HG03378 (cell line): Measurements from ENCODE around the gene LIPM.
A peak's percentile ranks its signal among the peaks of the same experiment; 100 is the strongest.

Experiments used
- ATAC-seq: cut with Tn5 transposase; IDR thresholded peaks from one replicate; pipeline ENCODE4 v1.9.1; 2021; ENCODE audit warnings: mild to moderate bottlenecking, moderate library complexity; ENCODE audit not compliant: unreplicated experiment

Gene LIPM

DNA sequence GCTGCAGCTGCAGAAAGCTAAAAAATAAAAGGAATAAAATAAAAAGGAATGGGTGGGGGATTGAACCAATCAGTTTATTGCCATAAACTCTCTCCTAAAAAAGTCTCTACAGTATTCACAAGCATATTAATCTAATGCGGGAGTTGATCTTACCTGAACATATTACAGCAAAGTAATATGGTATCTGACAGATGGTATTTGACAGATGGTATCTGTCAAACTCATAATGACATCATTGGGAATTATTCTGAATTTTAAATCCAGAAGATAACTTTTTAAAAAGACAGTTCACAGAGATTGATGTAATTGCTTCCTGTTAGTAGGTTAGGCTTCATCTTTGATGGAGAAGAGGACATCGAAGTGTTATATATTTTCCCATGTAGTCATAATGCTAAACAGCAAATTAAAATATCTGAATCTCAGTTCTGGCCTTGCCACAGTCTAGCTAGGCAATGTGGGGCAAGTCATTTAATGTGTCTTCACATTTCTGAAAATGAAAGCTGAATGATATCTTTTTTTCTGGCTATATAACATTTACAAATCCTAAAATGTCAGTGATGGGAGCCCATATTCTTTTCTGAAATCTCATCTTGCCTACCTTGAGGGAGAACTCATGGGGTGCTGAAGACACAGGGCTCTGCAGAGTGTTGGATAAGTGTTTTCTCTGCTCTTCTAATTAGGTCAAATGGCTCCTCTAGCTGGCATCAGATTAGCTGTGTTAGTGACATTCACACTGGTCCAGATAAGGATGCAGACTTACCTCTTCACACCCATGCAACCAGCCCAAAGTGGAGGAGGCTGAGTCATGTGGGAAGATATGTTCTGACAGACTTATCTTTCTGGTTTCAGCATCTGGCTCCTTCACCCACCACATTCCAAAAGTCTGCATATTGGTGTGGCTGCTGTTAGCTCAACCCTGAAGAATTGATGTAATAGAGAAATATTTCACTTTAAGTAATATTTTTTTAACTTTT is 2.1 kb upstream of the LIPM start:
- no peak for ATAC-seq

GRCh38 chr10:88803641-88804040 is 1.1 kb downstream of the LIPM start:
- no peak for ATAC-seq

GRCh38 chr10:88804083-88804812 is 1.7 kb downstream of the LIPM start:
- ATAC-seq = no peak

DNA sequence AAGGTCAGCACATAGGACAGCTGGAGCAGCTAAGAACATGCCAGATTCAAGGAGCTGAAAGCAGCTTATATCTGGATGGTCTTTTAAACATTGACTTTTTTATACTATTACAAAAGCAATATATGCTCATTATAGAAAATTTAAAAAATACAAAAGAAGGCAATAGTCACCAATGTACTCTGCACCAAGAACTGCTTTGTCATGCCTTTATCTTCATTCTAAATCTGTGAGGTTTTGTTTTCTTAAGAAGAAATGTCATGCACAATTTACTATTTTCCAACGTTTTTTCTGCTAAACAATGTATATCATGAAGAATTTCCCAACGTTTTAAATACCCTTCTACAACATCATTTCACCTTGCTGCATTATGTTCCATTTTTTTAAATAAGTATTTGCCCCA is 2.8 kb downstream of the LIPM start:
- no peak for ATAC-seq

DNA sequence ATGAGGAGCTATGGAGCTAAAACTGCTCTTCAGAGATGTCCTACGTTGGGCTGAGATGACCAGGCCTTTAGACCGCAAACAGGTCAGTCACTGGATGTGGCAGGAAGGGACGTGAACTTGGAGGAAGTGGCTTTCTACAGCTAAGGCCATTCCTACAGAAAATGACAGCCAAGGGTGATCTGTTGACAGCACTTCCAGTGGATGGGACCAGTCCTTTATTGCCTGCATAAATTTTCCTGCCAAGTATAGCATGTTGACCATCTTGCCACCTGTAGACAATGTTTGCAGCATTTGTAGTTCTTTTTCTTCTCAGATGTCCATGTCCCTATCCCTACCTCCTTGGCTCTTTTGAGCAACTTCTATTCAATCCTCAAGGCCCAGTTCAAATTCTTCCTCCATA is 3.4 kb downstream of the LIPM start:
- no peak for ATAC-seq

GRCh38 chr10:88809621-88810020 is 7.1 kb downstream of the LIPM start:
- ATAC-seq = no peak

DNA sequence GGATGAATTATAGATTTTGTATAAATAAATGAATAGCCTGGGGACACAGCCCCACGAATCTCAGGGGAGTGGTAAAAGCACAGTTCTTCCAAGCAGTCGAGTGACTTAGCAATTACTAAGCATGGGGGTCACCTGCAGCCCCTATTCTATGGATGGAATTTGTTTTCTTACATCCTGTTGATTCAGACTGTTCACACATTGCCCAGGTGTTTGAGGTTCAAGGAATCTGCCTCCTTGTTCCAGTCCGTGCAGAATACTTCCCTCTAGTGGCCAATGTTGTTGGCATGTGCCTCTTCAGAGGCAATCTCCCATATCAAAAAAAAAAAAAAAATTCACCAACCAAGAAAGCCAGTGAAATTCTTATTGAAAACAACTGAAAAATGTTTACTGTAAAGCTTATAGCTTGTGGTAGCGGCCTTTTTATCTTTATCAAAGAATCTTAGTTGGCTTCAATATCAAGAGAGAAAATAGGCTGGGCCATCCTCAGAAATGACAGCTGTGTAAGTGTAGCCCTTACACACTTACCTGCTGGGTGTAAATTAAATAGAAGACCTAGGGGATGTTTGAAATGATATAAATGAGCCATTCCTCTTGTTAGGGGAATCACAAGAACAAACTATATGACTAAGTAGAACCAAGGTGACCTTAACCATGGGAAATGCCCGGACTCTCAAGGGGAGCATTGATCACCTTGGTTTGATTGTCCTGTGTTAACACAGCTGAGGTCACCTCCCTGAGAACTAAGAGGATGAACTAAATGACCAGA is 7.8 kb downstream of the LIPM start:
- no peak for ATAC-seq

DNA sequence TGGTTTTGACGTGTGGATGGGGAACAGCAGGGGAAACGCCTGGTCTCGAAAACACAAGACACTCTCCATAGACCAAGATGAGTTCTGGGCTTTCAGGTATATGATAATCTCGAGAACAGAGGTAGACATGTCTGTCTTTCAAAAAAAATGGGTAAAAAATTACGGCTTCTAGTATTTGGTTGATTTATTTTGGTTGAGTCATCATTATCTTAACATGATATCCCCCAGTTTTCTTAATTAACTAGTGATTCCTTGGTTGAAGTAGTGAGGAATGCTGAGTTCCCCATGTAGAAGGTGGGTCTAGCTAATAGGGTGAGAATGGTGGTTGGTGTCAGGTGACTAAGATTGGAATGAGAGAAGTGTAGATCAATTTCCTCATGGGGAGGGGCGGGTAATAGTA is 10.7 kb downstream of the LIPM start:
- ATAC-seq = no peak

DNA sequence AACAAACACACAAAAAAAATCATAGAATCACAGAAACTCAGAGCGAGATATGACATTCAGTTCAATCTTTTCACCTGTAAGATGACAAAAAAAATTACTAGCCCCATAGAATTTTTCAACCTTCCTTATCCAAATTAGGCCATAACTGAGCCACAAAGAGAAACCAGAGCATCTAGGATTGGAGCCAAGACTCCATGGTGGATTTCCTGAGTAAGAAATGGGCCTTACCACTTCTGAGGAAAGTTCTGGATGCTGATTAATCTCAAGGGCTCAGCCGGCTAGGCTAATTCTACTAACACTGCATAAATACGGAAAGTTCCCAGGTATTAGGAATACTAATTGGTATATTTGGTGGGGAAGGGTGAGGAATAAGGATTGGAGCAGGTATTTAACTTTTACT is 16.8 kb downstream of the LIPM start:
- ATAC-seq = no peak

DNA sequence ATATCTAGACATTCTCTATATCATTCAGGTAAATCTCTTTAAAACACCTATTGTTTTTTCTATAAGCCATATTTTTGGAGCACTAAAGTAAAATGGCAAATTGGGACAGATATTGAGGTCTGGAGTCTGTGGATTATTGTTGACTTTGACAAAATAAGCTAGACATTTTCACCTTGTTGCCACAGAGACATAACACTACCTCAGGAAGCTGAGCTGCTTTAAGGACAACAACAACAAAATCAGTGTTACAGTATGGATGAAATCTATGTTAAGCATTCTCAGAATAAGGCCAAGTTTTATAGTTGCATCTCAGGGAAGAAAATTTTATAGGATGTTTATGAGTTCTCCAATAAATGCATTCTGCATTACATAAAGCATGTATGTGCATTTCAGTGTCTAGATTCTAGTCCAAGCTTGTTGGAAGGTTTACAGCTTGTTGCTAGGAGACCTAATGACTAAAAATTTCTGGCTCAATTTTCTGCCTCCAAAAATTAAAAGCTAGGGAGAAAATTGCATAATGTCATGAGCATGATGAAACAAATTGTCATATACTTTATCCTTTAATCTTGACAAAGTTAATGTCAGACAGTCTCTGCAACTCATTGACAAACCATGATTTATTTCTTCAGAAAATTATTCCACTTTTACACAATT is 18.3 kb downstream of the LIPM start:
- no peak for ATAC-seq

- no peak for ATAC-seq
These were observed 23.9 kb downstream of the LIPM start for GRCh38 chr10:88826388-88826787.

DNA sequence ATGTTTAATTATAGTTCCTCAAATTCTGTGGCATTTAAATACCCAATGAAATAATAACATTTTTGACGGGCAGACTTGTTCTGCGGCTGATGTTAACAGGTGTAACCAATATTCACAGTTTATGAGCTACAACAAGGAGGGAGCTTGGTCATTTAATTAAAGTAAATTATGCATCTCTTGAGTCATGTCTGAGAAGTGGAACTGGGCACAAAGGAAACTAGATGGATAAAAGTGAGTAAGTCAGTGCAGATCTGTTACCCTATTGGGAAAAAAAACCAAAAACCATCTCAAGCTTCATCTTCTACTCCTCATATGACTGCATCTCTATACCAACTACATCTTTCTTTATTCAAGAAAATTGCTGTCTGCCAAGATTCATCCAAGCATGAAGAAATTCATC is 25.1 kb downstream of the LIPM start:
- no peak for ATAC-seq

DNA sequence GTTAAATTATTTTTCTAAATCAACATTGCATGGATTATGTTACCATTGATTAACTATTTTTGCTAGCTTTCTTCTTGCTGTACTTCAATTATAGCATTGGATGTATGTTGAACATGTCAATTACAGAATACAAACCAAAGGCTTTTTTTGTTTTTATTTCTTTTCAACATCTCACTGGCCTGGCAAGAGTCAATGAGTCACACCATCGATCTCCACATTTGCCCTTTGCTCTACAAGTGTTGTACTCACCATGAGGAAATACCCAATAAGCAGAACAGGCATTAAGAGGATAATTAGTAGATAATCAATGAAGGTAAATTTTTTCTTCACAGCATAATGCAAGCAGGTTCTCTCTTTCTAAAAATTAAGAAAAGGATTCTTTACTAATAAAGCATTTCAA is 25.8 kb downstream of the LIPM start:
- no peak for ATAC-seq

DNA sequence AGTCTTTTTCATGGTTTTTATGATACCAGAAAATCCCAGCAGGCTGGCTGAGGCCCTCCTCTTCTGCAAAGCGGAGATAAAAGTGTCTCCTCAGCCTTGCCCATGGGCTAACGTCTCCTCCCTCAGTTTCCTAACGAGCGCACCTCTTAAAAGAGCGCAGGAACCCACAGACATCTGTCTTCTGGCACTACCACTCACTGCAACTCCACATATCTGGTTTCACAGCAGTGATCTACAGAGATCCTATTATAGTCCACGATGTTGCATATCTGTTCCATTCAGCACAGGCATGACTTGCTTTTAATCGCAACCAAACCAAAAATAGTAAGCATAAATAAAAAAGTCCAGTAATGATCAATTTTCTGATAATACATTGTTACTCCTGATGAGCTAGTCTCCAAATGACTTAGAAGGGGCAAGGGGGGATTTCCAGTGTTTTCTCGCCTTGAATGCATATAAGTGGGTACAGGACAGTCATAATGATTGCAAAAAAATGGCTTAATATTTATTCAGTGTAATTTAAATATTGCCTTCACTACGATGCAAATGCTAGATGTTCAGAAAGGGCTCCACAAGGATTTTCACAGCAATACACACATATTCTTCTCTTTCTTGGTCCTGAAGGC is 28.2 kb downstream of the LIPM start:
- ATAC-seq = no peak

- ATAC-seq = no peak
These were observed 29.2 kb downstream of the LIPM start for GRCh38 chr10:88831709-88832108.

DNA sequence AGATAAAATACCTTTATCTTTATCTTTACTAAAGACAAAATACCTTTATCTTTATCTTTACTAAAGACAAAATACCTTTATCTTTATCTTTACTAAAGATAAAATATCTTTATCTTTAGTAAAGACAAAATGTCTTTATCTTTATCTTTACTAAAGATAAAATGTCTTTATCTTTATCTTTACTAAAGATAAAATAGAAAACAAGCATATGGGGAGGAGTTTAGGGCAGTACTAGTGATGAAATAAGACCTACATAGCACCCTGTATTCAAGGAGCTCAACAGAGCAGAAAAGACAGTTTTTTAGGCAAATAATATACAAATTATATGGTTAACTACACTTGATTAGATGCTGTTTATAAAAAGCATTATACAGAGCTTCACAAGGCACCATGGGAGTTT is 29.8 kb downstream of the LIPM start:
- ATAC-seq = no peak

DNA sequence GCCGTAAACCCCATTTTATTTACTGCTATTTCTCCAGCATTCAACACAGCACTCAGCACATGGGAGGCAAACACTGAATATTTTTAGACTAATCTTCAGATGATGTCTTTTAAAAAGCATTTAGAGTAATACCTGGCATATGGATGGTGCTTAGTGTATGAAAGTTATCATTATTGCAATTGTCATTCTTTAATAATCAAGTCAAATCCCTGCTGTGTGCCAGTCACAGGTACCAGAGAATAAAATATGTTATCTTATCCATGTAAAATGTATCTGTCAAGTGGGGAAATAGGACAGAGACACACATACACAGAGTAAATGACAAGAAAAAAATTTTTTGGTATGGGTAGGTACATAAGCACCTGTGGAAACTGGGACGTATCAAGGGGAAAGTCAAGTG is 30.6 kb downstream of the LIPM start:
- no peak for ATAC-seq

DNA sequence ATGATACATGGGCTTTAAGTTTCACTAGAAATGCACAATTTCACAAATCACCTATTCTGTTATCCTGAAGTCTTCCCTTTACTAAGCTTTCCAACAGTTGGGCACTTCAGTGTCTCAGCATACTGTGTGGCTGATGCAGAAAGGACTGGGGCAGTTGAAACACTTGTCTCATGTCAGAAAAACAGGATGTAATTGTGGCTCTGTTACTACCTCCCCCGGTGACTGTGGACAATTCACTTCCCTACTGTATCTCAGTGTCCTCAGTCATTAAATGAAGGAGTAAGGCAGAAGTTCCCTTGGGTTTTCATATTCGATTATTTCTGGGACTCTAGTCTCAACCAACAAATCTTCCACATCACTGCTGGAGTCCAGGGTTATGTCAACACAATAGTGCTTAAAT is 31.2 kb downstream of the LIPM start:
- no peak for ATAC-seq

DNA sequence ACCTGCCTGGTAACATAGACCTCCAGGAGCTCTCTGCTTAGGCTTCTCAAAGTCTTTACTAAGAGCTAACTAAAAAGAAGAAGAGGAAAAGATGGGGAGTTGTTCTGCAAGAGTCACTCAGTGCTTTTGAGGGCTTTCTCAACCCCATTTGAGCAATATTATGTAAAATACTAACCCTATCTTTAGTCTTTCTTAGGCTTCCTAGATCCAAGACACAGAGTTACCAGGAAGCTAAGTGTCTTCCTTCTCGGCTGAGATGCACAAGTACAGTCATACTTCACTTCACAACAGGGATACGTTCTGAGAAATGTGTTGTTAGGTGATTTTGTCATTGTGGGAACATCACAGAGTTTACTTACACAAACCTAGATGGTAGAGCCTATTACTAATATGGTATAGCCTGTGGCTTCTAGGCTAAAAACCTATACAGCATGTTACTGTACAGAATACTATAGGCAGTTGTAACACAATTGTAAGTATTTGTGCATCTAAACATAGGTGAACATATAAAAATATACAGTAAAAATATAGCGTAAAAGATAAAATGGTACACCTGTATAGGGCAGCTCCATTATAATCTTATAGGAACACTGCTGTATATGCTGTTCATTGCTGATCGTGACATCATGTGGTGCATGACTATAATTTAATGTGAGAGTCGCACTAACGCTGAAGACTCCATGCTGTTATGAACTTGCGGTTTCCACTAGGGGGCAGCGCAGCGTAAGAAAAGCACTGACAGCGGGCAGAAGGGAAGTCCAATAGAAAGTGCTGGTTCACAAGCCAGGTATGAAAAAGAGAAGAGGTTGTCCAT is 32.8 kb downstream of the LIPM start:
- ATAC-seq = peak; percentile 89

DNA sequence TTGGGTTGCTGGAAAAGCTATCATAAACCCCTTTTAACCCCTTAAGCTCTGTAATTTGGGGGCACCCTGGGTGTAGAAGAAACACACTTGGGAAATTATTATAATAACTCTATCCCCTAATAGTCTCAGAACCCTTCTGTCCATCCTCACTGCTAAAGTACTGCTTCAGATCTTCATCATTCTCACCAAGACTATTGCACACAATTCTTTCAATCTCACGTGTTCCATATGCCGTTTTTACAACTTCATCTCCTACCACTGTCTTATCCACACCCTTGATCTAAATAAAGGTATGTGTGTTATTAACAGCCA is 33.3 kb downstream of the LIPM start:
- no peak for ATAC-seq
